ENCODE data around the gene RTN4.

Gene RTN4

GRCh38 chr2:54928719-54929118, 121.5 kb downstream of the RTN4 start:
- ATAC-seq, result no peak
- TF ChIP-seq CSRNP3 (CRISPR knock-in tag; IDR thresholded peaks at IDR 0.05) (no peak), CREB5 (CRISPR knock-in tag; IDR thresholded peaks at IDR 0.05; ENCODE audit: low read depth) (no peak), ZC3H10 (CRISPR knock-in tag; IDR thresholded peaks at IDR 0.05) (no peak), ARNTL (CRISPR knock-in tag; IDR thresholded peaks at IDR 0.05; ENCODE audit: borderline replicate concordance, low read depth) (no peak), GLIS3 (CRISPR knock-in tag; IDR thresholded peaks at IDR 0.05) (no peak), ZFP3 (CRISPR knock-in tag; IDR thresholded peaks at IDR 0.05) (no peak), ESRRG (CRISPR knock-in tag; IDR thresholded peaks at IDR 0.05) (no peak), PATZ1 (CRISPR knock-in tag; IDR thresholded peaks at IDR 0.05; ENCODE audit: borderline replicate concordance) (no peak), ZNF70 (CRISPR knock-in tag; IDR thresholded peaks at IDR 0.05) (no peak), TSHZ2 (CRISPR knock-in tag; IDR thresholded peaks at IDR 0.05) (no peak), RARB (CRISPR knock-in tag; IDR thresholded peaks at IDR 0.05) (no peak), POU6F1 (CRISPR knock-in tag; IDR thresholded peaks at IDR 0.05; ENCODE audit: borderline replicate concordance, low read depth) (no peak), BACH2 (CRISPR knock-in tag; IDR thresholded peaks at IDR 0.05; ENCODE audit: borderline replicate concordance) (no peak), TCF4 (CRISPR knock-in tag; IDR thresholded peaks at IDR 0.05; ENCODE audit: borderline replicate concordance) (no peak), SNAI2 (CRISPR knock-in tag; IDR thresholded peaks at IDR 0.05) (no peak), PPARA (CRISPR knock-in tag; IDR thresholded peaks at IDR 0.05; ENCODE audit: borderline replicate concordance) (no peak), ZFP30 (CRISPR knock-in tag; IDR thresholded peaks at IDR 0.05) (no peak), CSDC2 (CRISPR knock-in tag; IDR thresholded peaks at IDR 0.05) (no peak)

- TF ChIP-seq SNAI2 (CRISPR knock-in tag; IDR thresholded peaks at IDR 0.05) (no peak), ZNF565 (CRISPR knock-in tag; conservative IDR thresholded peaks at IDR 0.05; ENCODE audit: low read depth) (no peak), GLIS3 (CRISPR knock-in tag; IDR thresholded peaks at IDR 0.05) (no peak), ZNF70 (CRISPR knock-in tag; IDR thresholded peaks at IDR 0.05) (no peak), OSR1 (CRISPR knock-in tag; IDR thresholded peaks at IDR 0.05) (no peak), ZNF8 (CRISPR knock-in tag; IDR thresholded peaks at IDR 0.05) (no peak), POU6F1 (CRISPR knock-in tag; IDR thresholded peaks at IDR 0.05; ENCODE audit: borderline replicate concordance, low read depth) (no peak), RARB (CRISPR knock-in tag; IDR thresholded peaks at IDR 0.05) (no peak), CSDC2 (CRISPR knock-in tag; IDR thresholded peaks at IDR 0.05) (no peak), PATZ1 (CRISPR knock-in tag; IDR thresholded peaks at IDR 0.05; ENCODE audit: borderline replicate concordance) (no peak), BACH2 (CRISPR knock-in tag; IDR thresholded peaks at IDR 0.05; ENCODE audit: borderline replicate concordance) (no peak)
- no peak for ATAC-seq
These were observed 122.3 kb downstream of the RTN4 start for GRCh38 chr2:54927751-54928615.
